Naive thymus-derived CD4-positive, alpha-beta T cell (primary cell): ENCODE data around the gene KCNAB1. TPM values are rescaled to one million over a fixed set of nuclear protein-coding genes. Genes with fewer than 3 reads are reported as not detected.

Experiments used
- ATAC-seq: fragments of 150-1000 bp; cut with Tn5 transposase; 2 replicates; pipeline ENCODE4 v1.10.0; 2021; ENCODE audit warnings: mild to moderate bottlenecking, moderate library complexity
- CTCF ChIA-PET: fragments of 350-600 bp; sonication (Branson Sonifier 250); formaldehyde crosslinking; loops from one replicate; lab custom pipeline; 2021; ENCODE audit warnings: antibody characterized with exemption; lab: Charles Lee
- POLR2A ChIA-PET: fragments of 350-600 bp; sonication (Branson Sonifier 250); formaldehyde crosslinking; loops from one replicate; lab custom pipeline; 2021; ENCODE audit warnings: antibody characterized with exemption, inconsistent platforms; lab: Charles Lee
- DNase-seq, 9 donors: peaks; one replicate each; pipeline versions ENCODE4 v3.0.0 to v3.0.0-alpha.2; 2020 to 2022; ENCODE audit warnings: mixed read lengths in 1 of 9
- H3K27ac ChIP-seq: one replicate; pipeline ENCODE4 v1.7.0; 2013; ENCODE audit warnings: mild to moderate bottlenecking, low read depth, low read length, moderate library complexity
- H3K27me3 ChIP-seq, 2 donors: one replicate each; pipeline ENCODE4 v1.7.0; 2013; ENCODE audit warnings: low read length in 2 of 2, mild to moderate bottlenecking in 2 of 2, moderate library complexity in 2 of 2; ENCODE audit not compliant: control insufficient read depth in 2 of 2, insufficient read depth in 2 of 2
- H3K36me3 ChIP-seq, 3 experiments: 1 replicate in 2 of 3; 2 replicates in 1 of 3; pipeline ENCODE4 v1.7.0; 2013; ENCODE audit warnings: low read length in 3 of 3, mild to moderate bottlenecking in 3 of 3, moderate library complexity in 1 of 3; ENCODE audit not compliant: insufficient read depth in 3 of 3, control insufficient read depth in 2 of 3
- H3K4me1 ChIP-seq, 2 donors: one replicate each; pipeline ENCODE4 v1.7.0; 2013; ENCODE audit warnings: low read length in 2 of 2, mild to moderate bottlenecking in 2 of 2, moderate library complexity in 1 of 2; ENCODE audit not compliant: control insufficient read depth in 2 of 2, insufficient read depth in 2 of 2
- H3K4me3 ChIP-seq: 2 replicates; pipeline ENCODE4 v1.7.0; 2013; ENCODE audit warnings: mild to moderate bottlenecking, low read length
- H3K9me3 ChIP-seq, 3 experiments: 1 replicate in 2 of 3; 2 replicates in 1 of 3; pipeline ENCODE4 v1.7.0; 2013; ENCODE audit warnings: low read length in 3 of 3; ENCODE audit not compliant: control insufficient read depth in 2 of 3
- H3K27ac Mint-ChIP-seq, 9 donors: one replicate each; pipeline ENCODE4 v1.8.0; 2020 to 2022; ENCODE audit warnings: mixed read lengths in 9 of 9, mild to moderate bottlenecking in 8 of 9, moderate library complexity in 5 of 9, inconsistent platforms in 2 of 9
- H3K27me3 Mint-ChIP-seq, 5 donors: one replicate each; pipeline ENCODE4 v1.8.0; 2021 to 2022; ENCODE audit warnings: mixed read lengths in 5 of 5, mild to moderate bottlenecking in 1 of 5
- H3K36me3 Mint-ChIP-seq, 5 donors: one replicate each; pipeline ENCODE4 v1.8.0; 2020 to 2022; ENCODE audit warnings: mixed read lengths in 5 of 5, mild to moderate bottlenecking in 3 of 5, inconsistent platforms in 1 of 5
- H3K4me1 Mint-ChIP-seq, 7 donors: one replicate each; pipeline ENCODE4 v1.8.0; 2020 to 2022; ENCODE audit warnings: mixed read lengths in 7 of 7, mild to moderate bottlenecking in 3 of 7, inconsistent platforms in 1 of 7
- H3K4me3 Mint-ChIP-seq, 10 donors: one replicate each; pipeline ENCODE4 v1.8.0; 2020 to 2022; ENCODE audit warnings: mild to moderate bottlenecking in 10 of 10, mixed read lengths in 10 of 10, moderate library complexity in 6 of 10, inconsistent platforms in 2 of 10
- H3K9me3 Mint-ChIP-seq, 11 donors: one replicate each; pipeline ENCODE4 v1.8.0; 2020 to 2022; ENCODE audit warnings: mixed read lengths in 11 of 11, mild to moderate bottlenecking in 4 of 11, inconsistent platforms in 1 of 11, moderate library complexity in 1 of 11
- intact Hi-C, 2 donors: fragments of 100-400 bp; cut with micrococcal nuclease; formaldehyde crosslinking; loops; one replicate each; pipeline ENCODE4 v1.15.1; 2023
- polyA plus RNA-seq, 2 donors: library from polyadenylated mRNA; unstranded; fragments of 300-500 nt; fragmentation: Illumina TruSeq; gene quantifications; one replicate each; pipeline ENCODE4 v1.2.3, GENCODE V29; 2021
- total RNA-seq, 6 experiments: library from RNA in 5 of 6; stranded (reverse) in 5 of 6; gene quantifications; 1 replicate in 5 of 6; 2 replicates in 1 of 6; pipeline ENCODE4 v1.2.3 and lab custom pipeline; 2021 to 2026

KCNAB1 gene
- total and polyA plus RNA-seq, 7 experiments from 2014 or later, result 0.09 to 0.17 TPM; not detected in 5

- CTCF ChIA-PET, result interaction anchor here (0.5 to 4.1 kb wide), 7 partner anchors 11 to 654 kb away, joined by 3 to 24 read pairs (median 5); no protein-coding TSS in a partner anchor
- H3K9me3 Mint-ChIP-seq, result no peaks in the 10 kb centered on the region
- H3K27me3 Mint-ChIP-seq, result peaks cover 0 to 17% (median 0%) of the 10 kb centered on the region in 5 donors
- peak overlapping the region; percentile 63 for H3K27ac ChIP-seq
- intact Hi-C loops, result loop anchor here (1.0 to 5.0 kb wide), 17 partner anchors 9 to 691 kb away; partner anchors contain the start of genes CCNL1 (in 2 of the 2), GMPS (in 2 of the 2), SSR3 (in 2 of the 2) and TIPARP (in 2 of the 2)
- peak overlapping the region; percentile 47 for H3K4me3 ChIP-seq
- H3K36me3 Mint-ChIP-seq, result peaks cover 0 to 4% (median 0%) of the 10 kb centered on the region in 5 donors
- no peaks in the 10 kb centered on the region for H3K36me3 ChIP-seq
- H3K27ac Mint-ChIP-seq, result peak overlapping the region; percentile 76 to 95 (median 83)
- H3K27me3 ChIP-seq, result no peaks in the 10 kb centered on the region
- H3K4me1 Mint-ChIP-seq, result peaks cover 14 to 40% (median 35%) of the 10 kb centered on the region in 7 donors
- peaks cover 21 to 25% of the 10 kb centered on the region in 2 donors for H3K4me1 ChIP-seq
- H3K4me3 Mint-ChIP-seq, result peak overlapping the region; percentile 52 to 85 (median 74)
- H3K9me3 ChIP-seq, result no peaks in the 10 kb centered on the region
- ATAC-seq, result peak; percentile 88
- DNase-seq, result peak in 8 of 9 donors; percentile 35 to 68 (median 62)
- POLR2A ChIA-PET, result interaction anchor here (0.5 to 2.6 kb wide), 16 partner anchors 8 to 690 kb away, joined by 3 to 12 read pairs (median 4); partner anchors contain the start of genes CCNL1 and SSR3
Measured at GRCh38 chr3:156483961-156484787, 363.8 kb downstream of the KCNAB1 start.

GRCh38 chr3:156488767-156489166 is 368.4 kb downstream of the KCNAB1 start:
- Histone ChIP-seq H3K27ac (no peak overlapping the region), H3K36me3 (no peaks in the 10 kb centered on the region), H3K9me3 (no peaks in the 10 kb centered on the region), H3K4me3 (no peak overlapping the region), H3K27me3 (no peaks in the 10 kb centered on the region), H3K4me1 (peaks cover 12% of the 10 kb centered on the region in 2 donors)
- intact Hi-C loops, result no loop called here
- Mint-ChIP-seq H3K27ac (no peak overlapping the region), H3K9me3 (no peaks in the 10 kb centered on the region), H3K27me3 (peaks cover 0 to 22% (median 0%) of the 10 kb centered on the region in 5 donors), H3K36me3 (peaks cover 0 to 3% (median 0%) of the 10 kb centered on the region in 5 donors), H3K4me1 (peaks cover 4 to 22% (median 16%) of the 10 kb centered on the region in 7 donors), H3K4me3 (no peak overlapping the region)
- ATAC-seq (no peak), DNase-seq (no peak)
- POLR2A ChIA-PET, result interaction anchor here (0.9 kb wide), 1 partner anchor 15 kb away, joined by 4 read pairs; no protein-coding TSS in a partner anchor
- CTCF ChIA-PET, result interaction anchor here (1.1 to 1.5 kb wide), 3 partner anchors 19 to 38 kb away, joined by 3 read pairs; no protein-coding TSS in a partner anchor

GRCh38 chr3:156489462-156489911 is 369.1 kb downstream of the KCNAB1 start:
- no peaks in the 10 kb centered on the region for H3K9me3 ChIP-seq

GRCh38 chr3:156491192-156491591 is 370.8 kb downstream of the KCNAB1 start:
- H3K4me1 ChIP-seq, result no peaks in the 10 kb centered on the region
- ChIA-PET POLR2A (interaction anchor here (0.7 to 1.8 kb wide), 2 partner anchors 10 to 81 kb away, joined by 3 to 6 read pairs; no protein-coding TSS in a partner anchor), CTCF (interaction anchor here (0.8 kb wide), 1 partner anchor 598 kb away, joined by 3 read pairs; no protein-coding TSS in a partner anchor)
- no peaks in the 10 kb centered on the region for H3K36me3 ChIP-seq
- DNase-seq (no peak), ATAC-seq (no peak)
- Mint-ChIP-seq H3K4me1 (peaks cover 0 to 2% (median 0%) of the 10 kb centered on the region in 7 donors), H3K36me3 (peaks cover 0 to 3% (median 0%) of the 10 kb centered on the region in 5 donors), H3K27me3 (peaks cover 0 to 30% (median 4%) of the 10 kb centered on the region in 5 donors), H3K4me3 (no peak overlapping the region), H3K27ac (no peak overlapping the region), H3K9me3 (peaks cover 0 to 2% (median 0%) of the 10 kb centered on the region in 11 donors)
- no peaks in the 10 kb centered on the region for H3K27me3 ChIP-seq
- no peak overlapping the region for H3K4me3 ChIP-seq
- intact Hi-C loops, result loop anchor here in 1 of 2 donors (2.0 kb wide), 1 partner anchor 16 kb away; no protein-coding TSS in a partner anchor
- no peaks in the 10 kb centered on the region for H3K9me3 ChIP-seq
- H3K27ac ChIP-seq, result no peak overlapping the region

More at GRCh38 chr3:156489462-156489911, 369.1 kb downstream of the KCNAB1 start:
- Mint-ChIP-seq H3K36me3 (peaks cover 0 to 3% (median 0%) of the 10 kb centered on the region in 5 donors), H3K9me3 (no peaks in the 10 kb centered on the region), H3K4me1 (peaks cover 2 to 15% (median 9%) of the 10 kb centered on the region in 7 donors), H3K27me3 (peaks cover 0 to 23% (median 3%) of the 10 kb centered on the region in 5 donors), H3K4me3 (no peak overlapping the region), H3K27ac (no peak overlapping the region)
- H3K4me3 ChIP-seq, result no peak overlapping the region
- DNase-seq (no peak), ATAC-seq (no peak)
- H3K4me1 ChIP-seq, result peaks cover 7 to 8% of the 10 kb centered on the region in 2 donors
- H3K27ac ChIP-seq, result no peak overlapping the region
- no peaks in the 10 kb centered on the region for H3K36me3 ChIP-seq
- ChIA-PET CTCF (interaction anchor here (0.6 to 1.5 kb wide), 4 partner anchors 18 to 593 kb away, joined by 3 to 4 read pairs (median 3); no protein-coding TSS in a partner anchor), POLR2A (interaction anchor here (0.9 kb wide), 1 partner anchor 16 kb away, joined by 4 read pairs; no protein-coding TSS in a partner anchor)
- no peaks in the 10 kb centered on the region for H3K27me3 ChIP-seq
- intact Hi-C loops, result no loop called here

GRCh38 chr3:156492801-156493261 is 372.5 kb downstream of the KCNAB1 start:
- no peaks in the 10 kb centered on the region for H3K9me3 ChIP-seq
- intact Hi-C loops, result no loop called here
- Mint-ChIP-seq H3K27me3 (peaks cover 0 to 36% (median 4%) of the 10 kb centered on the region in 5 donors), H3K9me3 (peaks cover 0 to 5% (median 0%) of the 10 kb centered on the region in 11 donors), H3K36me3 (peaks cover 0 to 5% (median 3%) of the 10 kb centered on the region in 5 donors), H3K27ac (no peak overlapping the region), H3K4me3 (no peak overlapping the region), H3K4me1 (peaks cover 0 to 2% (median 0%) of the 10 kb centered on the region in 7 donors)
- POLR2A ChIA-PET, result interaction anchor here (0.6 to 1.8 kb wide), 4 partner anchors 10 to 190 kb away, joined by 4 to 9 read pairs (median 6); no protein-coding TSS in a partner anchor
- H3K4me1 ChIP-seq, result no peaks in the 10 kb centered on the region
- no peak overlapping the region for H3K4me3 ChIP-seq
- H3K36me3 ChIP-seq, result no peaks in the 10 kb centered on the region
- ATAC-seq (no peak), DNase-seq (no peak)
- no peaks in the 10 kb centered on the region for H3K27me3 ChIP-seq
- H3K27ac ChIP-seq, result no peak overlapping the region
- CTCF ChIA-PET, result interaction anchor here (1.1 kb wide), 1 partner anchor 16 kb away, joined by 3 read pairs; no protein-coding TSS in a partner anchor

- no peaks in the 10 kb centered on the region for H3K27me3 ChIP-seq
- Mint-ChIP-seq H3K27me3 (peaks cover 0 to 43% (median 4%) of the 10 kb centered on the region in 5 donors), H3K36me3 (peaks cover 0 to 6% (median 3%) of the 10 kb centered on the region in 5 donors), H3K27ac (no peak overlapping the region), H3K4me3 (no peak overlapping the region), H3K9me3 (peaks cover 0 to 10% (median 4%) of the 10 kb centered on the region in 11 donors), H3K4me1 (peaks cover 0 to 2% (median 0%) of the 10 kb centered on the region in 7 donors)
- H3K27ac ChIP-seq, result no peak overlapping the region
- H3K4me3 ChIP-seq, result no peak overlapping the region
- no peaks in the 10 kb centered on the region for H3K4me1 ChIP-seq
- H3K9me3 ChIP-seq, result no peaks in the 10 kb centered on the region
- ChIA-PET CTCF (interaction anchor here (0.6 to 1.1 kb wide), 2 partner anchors 15 to 52 kb away, joined by 3 read pairs; no protein-coding TSS in a partner anchor), POLR2A (no interaction called here)
- DNase-seq (no peak), ATAC-seq (no peak)
- no peaks in the 10 kb centered on the region for H3K36me3 ChIP-seq
- intact Hi-C loops, result no loop called here
Measured at GRCh38 chr3:156493887-156494286, 373.5 kb downstream of the KCNAB1 start.
